K562 (cell line): ENCODE results near the gene SEC23B. TPM values are rescaled to one million over a fixed set of nuclear protein-coding genes. Genes with fewer than 3 reads are reported as not detected.

Source experiments
- ATAC-seq: fragments of 200-7000 bp; cut with Tn5 transposase; 3 replicates; pipeline ENCODE4 v1.9.1; 2020; ENCODE audit warnings: moderate library complexity
- BruUV-seq: library from RNA; stranded (reverse); fragments of 400-500 nt; replicated peaks from 2 replicates; lab custom pipeline; 2021; lab: Mats Ljungman, UMichigan
- CTCF ChIA-PET: fragments of 300-600 bp; formaldehyde crosslinking; extraction: SDS; loops from one replicate; lab custom pipeline; 2021; ENCODE audit warnings: low intra/inter-chr PET ratio; lab: Yijun Ruan, JAX
- POLR2A ChIA-PET: fragments of 300-600, 350-650 bp; sonication (Branson Sonifier 250); formaldehyde crosslinking; extraction: SDS; loops from one replicate; lab custom pipeline; 2021; ENCODE audit warnings: antibody characterized with exemption, inconsistent platforms; lab: Yijun Ruan, JAX
- DNase-seq, 4 experiments: peaks; one replicate each; pipeline versions ENCODE4 v3.0.0 to v3.0.0-alpha.2; 2011 to 2018; ENCODE audit warnings: low spot score in 3 of 4, mixed read lengths in 3 of 4; ENCODE audit errors: extremely low read depth in 1 of 4
- FAIRE-seq: peaks from 2 replicates; lab custom pipeline; 2011; peaks lifted over from hg19 to GRCh38; lab: Jason Lieb, UNC
- H2AFZ ChIP-seq: 2 replicates; pipeline ENCODE4 v1.6.0; 2011; ENCODE audit warnings: low read depth, low read length, control low read depth, inconsistent platforms
- H3K27ac ChIP-seq: fragments of 200-600 bp; 3 replicates; pipeline ENCODE4 v1.8.0; 2011; ENCODE audit warnings: low read depth, mild to moderate bottlenecking, control low read depth, inconsistent platforms, low read length, moderate library complexity, mixed read lengths; ENCODE audit errors: extremely low read depth
- H3K27me3 ChIP-seq, 2 experiments: fragments of 300-600 bp in 1 of 2; 2 replicates in 1 of 2; 3 replicates in 1 of 2; pipeline versions ENCODE4 v1.6.0 to v1.8.0; 2011; ENCODE audit warnings: inconsistent platforms in 2 of 2, low read length in 2 of 2, mild to moderate bottlenecking in 1 of 2, mixed read lengths in 1 of 2, moderate library complexity in 1 of 2; ENCODE audit not compliant: control insufficient read depth in 2 of 2, insufficient read depth in 2 of 2
- H3K36me3 ChIP-seq: fragments of 300-600 bp; 3 replicates; pipeline ENCODE4 v1.8.0; 2011; ENCODE audit warnings: mild to moderate bottlenecking, low read length, inconsistent platforms; ENCODE audit not compliant: control insufficient read depth, insufficient read depth
- H3K4me1 ChIP-seq, 2 experiments: fragments of 200-600 bp in 1 of 2; replicated peaks in 1 of 2; 2 replicates in 1 of 2; 3 replicates in 1 of 2; pipeline versions ENCODE4 v1.5.1 to v1.8.0; 2011; ENCODE audit warnings: inconsistent platforms in 2 of 2, low read length in 2 of 2, mild to moderate bottlenecking in 1 of 2, mixed read lengths in 1 of 2, moderate library complexity in 1 of 2; ENCODE audit not compliant: control insufficient read depth in 2 of 2, insufficient read depth in 2 of 2
- H3K4me2 ChIP-seq: 2 replicates; pipeline ENCODE4 v1.6.1; 2011; ENCODE audit warnings: low read length, control low read depth, inconsistent platforms, mixed read lengths; ENCODE audit not compliant: insufficient read depth
- H3K4me3 ChIP-seq: fragments of 200-600 bp; sonication (generic), shearing (Covaris generic); 2 replicates; pipeline ENCODE4 v1.5.1; 2016; ENCODE audit warnings: control low read depth, inconsistent platforms
- H3K79me2 ChIP-seq: fragments of 200-600 bp; 3 replicates; pipeline ENCODE4 v1.8.0; 2011; ENCODE audit warnings: low read length, inconsistent platforms; ENCODE audit not compliant: control insufficient read depth, insufficient read depth
- H3K9ac ChIP-seq, 2 experiments: 2 replicates each; pipeline versions ENCODE4 v1.6.0 to v1.6.1; 2011; ENCODE audit warnings: low read depth in 2 of 2, low read length in 2 of 2, control low read depth in 1 of 2, inconsistent platforms in 1 of 2, mild to moderate bottlenecking in 1 of 2, mixed read lengths in 1 of 2; ENCODE audit not compliant: insufficient read depth in 1 of 2
- H3K9me1 ChIP-seq: one replicate; pipeline ENCODE4 v1.6.0; 2011; ENCODE audit warnings: inconsistent platforms, mild to moderate bottlenecking, low read length, moderate library complexity; ENCODE audit not compliant: control insufficient read depth, insufficient read depth
- H3K9me3 ChIP-seq: replicated peaks from 2 replicates; pipeline ENCODE4 v1.5.1; 2011; ENCODE audit warnings: low read depth, low read length, inconsistent platforms; ENCODE audit not compliant: control insufficient read depth, insufficient read depth
- H4K20me1 ChIP-seq: replicated peaks from 2 replicates; pipeline ENCODE4 v1.6.1; 2011; ENCODE audit warnings: low read length, inconsistent platforms, mixed read lengths; ENCODE audit not compliant: control insufficient read depth, insufficient read depth
- CBX3 ChIP-seq, 2 experiments: IDR thresholded peaks; 1 replicate in 1 of 2; 2 replicates in 1 of 2; pipeline ENCODE4 v1.6.1; 2012; ENCODE audit warnings: inconsistent platforms in 2 of 2, low read length in 2 of 2, borderline replicate concordance in 1 of 2, control low read depth in 1 of 2
- CTCF ChIP-seq, 3 experiments: IDR thresholded peaks in 2 of 3; conservative IDR thresholded peaks in 1 of 3; 2 replicates each; pipeline ENCODE4 v1.5.1; 2011 to 2012; ENCODE audit warnings: low read length in 3 of 3, mild to moderate bottlenecking in 3 of 3, control low read depth in 2 of 3, improper control_type of control experiment in 1 of 3, inconsistent platforms in 1 of 3, low read depth in 1 of 3, mixed read lengths in 1 of 3, moderate library complexity in 1 of 3; ENCODE audit not compliant: insufficient read depth in 2 of 3
- ELF1 ChIP-seq: fragments of 200-800 bp; sonication (Bioruptor generic); IDR thresholded peaks from 2 replicates; pipeline ENCODE4 v1.6.1; 2016; ENCODE audit warnings: missing genetic modification characterization, missing compliant biosample characterization
- MEF2A ChIP-seq: IDR thresholded peaks from 2 replicates; pipeline ENCODE4 v1.6.1; 2011; ENCODE audit warnings: low read depth, mild to moderate bottlenecking, low read length, moderate library complexity; ENCODE audit not compliant: control insufficient read depth
- PTTG1 ChIP-seq: fragments of 450-650 bp; IDR thresholded peaks from 2 replicates; pipeline ENCODE4 v1.6.1; 2016; ENCODE audit warnings: low read depth, mild to moderate bottlenecking, missing genetic modification characterization, missing compliant biosample characterization
- SMARCB1 ChIP-seq: IDR thresholded peaks from 2 replicates; pipeline ENCODE4 v1.6.1; 2011; ENCODE audit warnings: improper control_type of control experiment, low read depth; ENCODE audit not compliant: insufficient read length
- SRSF7 ChIP-seq: fragments of 200-400 bp; formaldehyde crosslinking; optimal IDR thresholded peaks from 2 replicates; pipeline ENCODE3; 2017; ENCODE audit warnings: mild to moderate bottlenecking, low read depth, low read length
- ZNF395 ChIP-seq: fragments of 200-800 bp; sonication (Bioruptor generic); IDR thresholded peaks from 2 replicates; pipeline ENCODE4 v1.6.1; 2017; ENCODE audit warnings: missing genetic modification characterization, missing compliant biosample characterization
- WGBS: fragments of 100-300 bp; shearing (Covaris generic); methylation state at CpG from one replicate; pipeline ENCODE4 v1.1.6; 2016; ENCODE audit warnings: low coverage, mixed read lengths; ENCODE audit not compliant: insufficient coverage; ENCODE audit errors: missing lambda C conversion rate; 5-methylcytosine and 5-hydroxymethylcytosine counted together
- in situ Hi-C: fragments of 300-500 bp; cut with MboI; formaldehyde crosslinking; loops from 4 replicates; pipeline ENCODE4 v1.15.0; 2018; ENCODE audit warnings: inconsistent platforms, mixed read lengths
- intact Hi-C: fragments of 100-400 bp; cut with micrococcal nuclease; formaldehyde crosslinking; loops from 2 replicates; pipeline ENCODE4 v1.14.2; 2022
- polyA plus RNA-seq, 8 experiments: library from polyadenylated mRNA; depleted of rRNA in 4 of 8; stranded (reverse) in 5 of 8; unstranded in 3 of 8; fragments of >200 nt; fragmentation: Nextera tagmentation in 2 of 8; fragmentation: Illumina TruSeq in 1 of 8; extraction: Ambion mirVana in 2 of 8; extraction: Trizol in 1 of 8; gene quantifications; 2 replicates each; pipeline versions ENCODE4 v1.2.1 to v1.2.3, GENCODE V29; 2011 to 2014; ENCODE audit warnings: inconsistent platforms in 1 of 8, missing spikeins in 1 of 8
- total RNA-seq, 7 experiments: library from RNA; depleted of rRNA in 6 of 7; stranded (reverse); fragments of >200 nt in 6 of 7; fragmentation: Illumina TruSeq in 2 of 7; extraction: Trizol in 2 of 7; gene quantifications; 2 replicates each; pipeline versions ENCODE4 v1.2.1 to v1.2.3, GENCODE V29; 2011 to 2021; ENCODE audit warnings: low replicate concordance in 1 of 7
- TF ChIP-seq, protein P1 (sequence below), 2 experiments: fragments of 200-800 bp in 1 of 2; sonication (Bioruptor generic) in 1 of 2; sonication (generic) in 1 of 2; formaldehyde crosslinking in 1 of 2; IDR thresholded peaks in 1 of 2; conservative IDR thresholded peaks in 1 of 2; 2 replicates each; pipeline versions ENCODE4 v1.5.0 to v1.6.1; 2016 to 2020; ENCODE audit warnings: missing compliant biosample characterization in 1 of 2, missing genetic modification characterization in 1 of 2, missing genetic modification reagents in 1 of 2

Gene SEC23B
- total and polyA plus RNA-seq, 9 of the 15 experiments (the other 6 are each of a cell fraction or from before 2014, with no cell fraction given), result 31.7 to 70.2 (median 38.5) TPM

- no peak overlapping the region for H2AFZ ChIP-seq
- ATAC-seq (no peak), FAIRE-seq (no peak), DNase-seq (no peak)
- no peak overlapping the region for H3K4me3 ChIP-seq
- no peaks in the 10 kb centered on the region for H3K27me3 ChIP-seq
- no peak overlapping the region for H3K4me2 ChIP-seq
- H3K36me3 ChIP-seq, result peaks cover 52% of the 10 kb centered on the region; the same call in 1 of the 3 replicates
- no peak for TF ChIP-seq SMARCB1
- TF ChIP-seq, protein P1, sequence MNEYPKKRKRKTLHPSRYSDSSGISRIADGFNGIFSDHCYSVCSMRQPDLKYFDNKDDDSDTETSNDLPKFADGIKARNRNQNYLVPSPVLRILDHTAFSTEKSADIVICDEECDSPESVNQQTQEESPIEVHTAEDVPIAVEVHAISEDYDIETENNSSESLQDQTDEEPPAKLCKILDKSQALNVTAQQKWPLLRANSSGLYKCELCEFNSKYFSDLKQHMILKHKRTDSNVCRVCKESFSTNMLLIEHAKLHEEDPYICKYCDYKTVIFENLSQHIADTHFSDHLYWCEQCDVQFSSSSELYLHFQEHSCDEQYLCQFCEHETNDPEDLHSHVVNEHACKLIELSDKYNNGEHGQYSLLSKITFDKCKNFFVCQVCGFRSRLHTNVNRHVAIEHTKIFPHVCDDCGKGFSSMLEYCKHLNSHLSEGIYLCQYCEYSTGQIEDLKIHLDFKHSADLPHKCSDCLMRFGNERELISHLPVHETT (CRISPR knock-in tag; conservative IDR thresholded peaks at IDR 0.05 in 1 of 2, IDR thresholded peaks at IDR 0.05 in 1 of 2), result no peak
- no peak for TF ChIP-seq ELF1 (tag)
- TF ChIP-seq CTCF (IDR thresholded peaks at IDR 0.05 in 2 of 3, conservative IDR thresholded peaks at IDR 0.05 in 1 of 3; ENCODE audit: insufficient read depth in 2 of 3, low read depth in 1 of 3, low read length in 3 of 3), result no peak
- TF ChIP-seq MEF2A, result no peak
- no peak for TF ChIP-seq ZNF395 (CRISPR knock-in tag)
- TF ChIP-seq SRSF7, result no peak
- TF ChIP-seq CBX3 (IDR thresholded peaks at IDR 0.05; ENCODE audit: borderline replicate concordance in 1 of 2, low read length in 2 of 2), result no peak
- TF ChIP-seq PTTG1 (tag), result no peak
- H3K79me2 ChIP-seq, result no peaks in the 10 kb centered on the region
- no peaks in the 10 kb centered on the region for H3K4me1 ChIP-seq
- no peaks in the 10 kb centered on the region for H4K20me1 ChIP-seq
- BruUV-seq, result no TSS peak
- no peaks in the 10 kb centered on the region for H3K9me1 ChIP-seq
- in situ Hi-C loops (no loop called here), intact Hi-C loops (no loop called here)
- no peak overlapping the region for H3K27ac ChIP-seq
- 75% methylated on average over 1 of the region's 1 CpG for WGBS
- ChIA-PET CTCF (no interaction called here), POLR2A (interaction anchor here (0.6 kb wide), 1 partner anchor 383 kb away, joined by 3 read pairs; no protein-coding TSS in a partner anchor)
- no peaks in the 10 kb centered on the region for H3K9me3 ChIP-seq
- H3K9ac ChIP-seq, result no peak overlapping the region
Observed at GRCh38 chr20:18477218-18477617, 30.5 kb upstream of the SEC23B start.
